GM04504 (cell line): ENCODE data around the gene WDHD1.
"Not testable (repeated sequence)": the region's sequence is repeated elsewhere in the genome, so short reads cannot be mapped to it uniquely, and the experiment has no call there.

ENCODE experiments used
- DNase-seq: peaks from one replicate; pipeline ENCODE4 v3.0.0-alpha.2; 2012; ENCODE audit warnings: low read depth

The WDHD1 gene

DNA sequence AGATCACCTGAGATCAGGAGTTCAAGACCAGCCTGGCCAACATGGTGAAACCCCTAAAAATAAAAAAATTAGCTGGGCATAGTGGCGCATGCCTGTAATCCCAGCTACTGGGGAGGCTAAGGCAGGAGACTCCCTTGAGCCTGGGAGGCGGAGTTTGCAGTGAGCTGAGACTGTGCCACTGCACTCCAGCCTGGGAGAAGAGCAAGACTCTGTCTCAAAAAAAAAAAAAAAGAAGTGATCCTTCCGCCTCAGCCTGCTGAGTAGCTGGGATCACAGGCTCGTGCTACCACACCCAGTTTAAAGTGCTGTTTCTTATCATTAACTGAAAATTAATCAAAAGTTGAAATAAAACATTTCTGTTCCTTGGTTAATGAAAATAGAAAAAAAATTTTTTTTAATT is 117.9 kb downstream of the WDHD1 start:
- DNase-seq: not testable (repeated sequence)

DNA sequence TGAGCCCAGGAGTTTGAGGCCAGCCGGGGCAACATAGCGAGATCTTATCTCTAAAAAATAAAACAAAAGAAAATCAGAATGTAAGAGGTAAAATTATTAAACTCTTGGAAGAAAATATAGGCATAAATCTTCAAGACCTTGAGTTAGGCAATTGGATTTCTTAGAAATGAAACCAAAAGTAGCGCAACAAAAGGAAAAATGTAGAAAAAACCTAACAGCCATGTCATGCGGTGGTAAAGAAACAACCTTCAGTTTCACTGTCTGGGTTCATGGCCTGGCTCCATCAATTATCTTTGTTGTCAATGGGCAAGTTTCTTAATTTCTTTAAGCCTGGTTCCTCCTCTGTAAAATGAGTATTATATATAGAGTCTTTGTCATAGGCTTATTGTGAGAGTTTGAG is 118.7 kb downstream of the WDHD1 start:
- no peak for DNase-seq

DNA sequence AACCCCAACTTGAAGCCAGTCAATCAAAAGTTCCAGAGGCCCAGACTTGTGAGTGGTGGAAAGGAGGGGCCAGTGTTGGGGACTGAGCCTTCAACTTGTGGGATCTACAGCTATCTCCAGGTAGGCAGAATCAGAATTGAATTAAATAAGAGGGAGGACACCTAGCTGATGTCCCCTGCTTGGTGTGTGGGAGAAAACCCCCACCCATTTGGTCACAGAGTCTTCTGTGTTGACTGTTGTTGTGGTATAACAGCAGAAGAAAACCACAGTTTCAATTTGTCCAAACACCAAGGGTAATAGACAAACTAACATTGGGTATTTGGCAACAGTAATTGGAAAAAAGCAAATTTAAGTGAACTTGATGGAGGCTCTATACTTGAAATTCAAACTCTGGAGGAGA is 120.8 kb downstream of the WDHD1 start:
- no peak for DNase-seq

DNA sequence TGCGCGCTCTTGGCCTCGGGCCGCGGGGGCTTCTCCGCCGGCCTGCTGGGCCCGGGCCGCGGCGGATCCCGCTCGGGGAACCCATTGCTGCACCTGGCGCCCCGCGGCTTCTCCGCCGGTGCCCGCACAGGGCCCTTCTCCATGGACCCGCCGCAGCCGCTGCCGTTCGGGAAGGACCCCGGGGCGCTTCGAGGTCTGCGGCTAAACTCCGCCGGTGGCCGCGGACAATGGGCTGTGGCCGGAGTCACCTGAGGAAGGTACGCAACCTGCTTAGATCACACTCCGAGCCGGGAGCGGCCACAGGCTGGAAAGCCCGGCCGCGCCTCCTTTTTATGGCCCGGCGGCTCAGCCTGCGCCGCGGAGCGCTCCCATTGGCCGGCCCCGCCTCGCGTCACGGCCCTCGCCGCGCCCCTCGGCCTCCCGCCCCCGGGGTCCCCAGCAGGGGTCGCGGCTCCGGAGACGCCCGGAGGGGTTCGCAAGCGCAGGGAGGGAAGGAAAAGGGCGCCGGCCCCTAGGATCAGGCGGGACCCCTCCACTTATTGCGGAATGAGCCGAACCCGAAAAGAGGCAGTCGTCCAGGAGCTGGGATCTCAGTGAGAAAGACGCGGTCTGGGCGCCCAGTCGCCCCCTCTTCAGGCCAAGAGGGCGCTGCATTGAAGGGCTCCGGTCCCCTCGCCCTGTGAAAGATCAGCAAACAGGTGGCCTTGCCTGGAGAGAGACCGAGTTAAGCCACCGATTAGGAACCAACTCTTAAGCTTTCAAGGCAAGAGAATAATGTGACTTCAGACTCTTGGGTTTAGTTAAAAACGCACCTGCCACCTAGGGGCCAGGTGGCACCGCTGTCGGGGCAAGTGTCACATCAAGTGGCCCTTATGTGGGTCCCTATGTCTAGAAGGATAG is 124.1 kb downstream of the WDHD1 start, which contains the start of gene GCH1:
GCH1 (minus strand) TSS at position 306 of the 900 bp plus-strand sequence; CDS start at position 143, 163 bp downstream.
- no peak for DNase-seq

DNA sequence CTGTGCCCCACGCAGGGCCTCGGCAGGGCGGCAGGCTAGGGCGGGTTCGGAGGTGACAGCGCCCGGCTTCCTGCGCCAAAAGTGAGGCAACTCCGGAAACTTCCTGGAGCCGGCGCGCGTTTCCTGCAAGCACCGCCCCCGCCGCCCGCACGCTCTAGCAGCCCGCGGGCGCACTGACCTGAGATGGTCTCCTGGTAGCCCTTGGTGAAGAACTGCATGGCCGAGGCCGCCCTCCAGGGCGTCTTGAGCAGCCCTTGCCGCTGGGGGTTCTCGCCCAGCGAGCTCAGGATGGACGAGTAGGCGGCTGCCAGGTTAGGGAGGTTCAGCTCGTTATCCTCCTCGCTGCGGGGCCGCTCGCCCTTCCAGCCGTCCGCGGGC is 124.8 kb downstream of the WDHD1 start:
- no peak for DNase-seq

DNA sequence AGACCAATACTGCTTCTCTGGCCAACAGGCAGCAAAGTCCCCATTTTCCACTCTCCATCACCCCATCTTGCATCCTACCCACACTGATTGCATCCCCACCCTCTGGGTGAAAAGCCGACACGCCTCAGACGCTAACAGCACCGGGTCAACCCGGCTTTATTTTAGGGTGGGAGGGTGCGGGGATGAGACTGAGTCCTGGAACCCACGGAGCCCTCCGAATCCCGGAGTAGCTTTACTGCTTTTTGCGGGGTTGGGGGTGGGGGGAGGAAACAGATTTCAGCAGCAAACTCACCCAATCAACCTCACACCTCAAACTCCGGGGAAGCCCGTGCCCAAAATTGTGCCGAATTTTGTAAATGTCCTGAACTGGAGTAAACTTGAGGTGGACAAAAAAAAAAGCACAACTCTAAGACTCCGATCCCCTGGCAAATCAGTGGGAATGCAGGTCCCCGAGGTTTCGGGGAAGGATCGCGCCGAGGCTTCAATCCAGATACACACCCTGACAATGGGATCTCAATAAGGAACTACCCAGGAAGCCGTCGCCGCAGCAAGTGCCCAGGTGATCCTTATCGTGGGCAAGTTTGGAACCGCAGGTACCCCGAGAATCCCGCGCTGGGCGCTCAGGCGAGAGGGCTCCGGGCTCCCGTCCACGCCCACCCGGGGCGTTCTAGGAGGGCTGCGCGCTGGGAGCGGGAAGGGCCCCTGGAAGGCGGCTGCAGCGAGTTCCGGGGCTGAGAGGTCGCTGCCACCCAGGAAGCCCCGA is 125.3 kb downstream of the WDHD1 start:
- no peak for DNase-seq

DNA sequence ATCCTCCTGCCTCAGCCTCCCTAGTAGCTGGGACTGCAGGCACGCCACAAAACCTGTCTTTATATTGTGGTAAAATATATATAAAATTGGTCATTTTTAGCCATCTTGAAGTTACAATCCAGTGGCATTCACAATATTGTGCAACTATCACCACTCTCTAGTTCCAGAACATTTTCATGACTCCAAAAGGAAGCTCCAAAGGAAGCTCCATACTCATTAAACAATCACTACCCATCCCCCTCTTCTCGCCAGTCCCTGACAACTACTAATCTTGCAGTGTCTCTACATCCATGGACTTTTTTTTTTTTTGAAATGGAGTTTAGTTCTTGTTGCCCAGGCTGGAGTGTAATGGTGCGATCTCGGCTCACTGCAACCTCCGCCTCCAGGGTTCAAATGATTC is 127.3 kb downstream of the WDHD1 start:
- DNase-seq: no peak

DNA sequence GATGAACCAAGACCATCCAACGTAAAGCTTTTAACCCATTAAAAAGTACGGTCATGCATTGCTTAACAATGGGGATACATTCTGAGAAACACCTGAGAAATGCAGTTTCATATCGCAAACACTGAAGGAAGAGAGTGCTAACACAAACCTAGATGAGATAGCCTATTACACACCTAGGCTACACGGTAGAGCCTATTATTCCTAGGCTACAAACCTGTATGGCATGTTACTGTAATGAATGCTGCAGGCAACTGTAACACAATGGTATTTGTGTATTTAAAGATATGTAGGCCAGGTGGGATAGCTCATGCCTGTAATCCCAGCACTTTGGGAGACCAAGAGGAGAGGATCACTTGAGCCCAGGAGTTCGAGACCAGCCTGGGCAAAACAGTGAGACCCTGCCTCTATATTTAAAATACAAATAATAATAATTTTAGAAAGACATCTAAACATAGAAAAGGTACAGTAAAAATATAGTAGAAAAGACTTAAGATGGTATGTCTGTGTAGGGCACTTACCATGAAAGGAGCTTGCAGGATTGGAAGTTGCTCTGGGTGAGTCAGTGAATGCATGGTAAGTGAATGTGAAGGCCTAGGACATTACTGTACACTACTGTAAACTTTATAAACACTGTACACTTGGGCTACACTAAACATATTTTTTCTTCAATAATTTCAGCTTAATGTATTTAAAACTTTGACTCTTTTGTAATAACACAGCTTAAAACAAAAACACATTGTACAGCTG is 128.9 kb downstream of the WDHD1 start:
- DNase-seq: not testable (repeated sequence)

DNA sequence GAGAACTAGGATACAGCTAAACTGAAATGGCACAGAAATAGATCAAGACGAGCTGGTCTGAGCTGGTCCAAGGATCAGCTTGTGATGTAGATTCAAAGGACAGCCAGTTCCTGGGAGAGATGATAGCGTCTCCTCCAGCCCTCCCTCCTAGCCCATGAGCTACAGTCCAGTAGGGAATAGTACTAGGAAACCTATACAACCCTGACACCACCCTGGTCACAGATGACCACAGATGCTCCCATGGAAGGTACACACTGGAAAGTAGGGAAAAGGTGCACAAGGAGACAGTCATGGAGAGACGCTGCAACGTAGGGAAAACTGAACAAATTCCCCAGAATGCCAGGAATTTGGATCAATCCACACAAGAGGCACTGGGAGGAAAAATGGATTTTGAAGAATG is 131.2 kb downstream of the WDHD1 start:
- no peak for DNase-seq

DNA sequence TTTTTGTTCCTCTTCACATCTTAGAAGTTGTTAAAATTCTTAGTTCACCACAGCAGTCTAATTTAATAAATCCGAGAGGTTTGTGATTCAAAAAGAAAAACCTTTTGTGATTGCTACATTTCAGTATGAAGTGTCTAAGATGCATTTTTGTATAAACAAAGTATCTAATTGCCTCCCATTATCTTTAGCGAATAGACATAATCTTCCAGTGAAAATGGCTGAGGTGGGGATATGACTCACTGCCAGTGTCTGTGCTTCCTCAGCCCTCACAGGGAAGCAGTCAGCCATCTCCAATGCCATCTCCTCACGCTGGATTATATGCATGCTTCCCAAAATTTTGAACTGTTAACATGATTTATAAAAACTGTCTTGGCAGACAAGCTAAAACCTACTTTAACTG is 131.9 kb downstream of the WDHD1 start:
- DNase-seq: no peak

DNA sequence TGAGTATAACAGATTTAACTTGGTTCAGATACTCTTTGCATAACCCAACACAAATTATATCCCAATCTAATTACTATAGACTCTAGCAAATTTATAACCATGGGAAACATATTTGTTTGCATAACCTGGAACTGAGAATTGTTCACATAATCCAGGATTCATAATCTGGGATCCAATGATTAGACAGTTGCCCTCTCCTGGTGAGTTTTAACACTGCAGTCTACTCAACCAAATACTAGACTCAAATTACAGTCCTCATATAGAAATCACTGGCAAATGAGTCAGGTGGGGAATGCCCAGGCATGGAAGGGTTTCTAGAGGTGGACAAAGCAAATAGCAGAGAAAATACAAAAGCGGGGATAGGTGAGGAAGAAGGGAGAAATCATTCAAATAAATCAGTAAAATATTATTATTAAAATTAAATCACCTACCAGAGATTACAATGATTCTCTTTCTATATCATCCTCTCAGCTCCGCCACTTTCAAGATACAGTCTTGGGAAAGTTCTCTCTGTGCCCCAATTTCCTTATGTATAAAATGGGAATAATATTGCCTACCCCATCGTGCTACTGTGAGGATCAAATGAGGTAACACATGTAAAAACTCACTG is 133.6 kb downstream of the WDHD1 start:
- DNase-seq: no peak

DNA sequence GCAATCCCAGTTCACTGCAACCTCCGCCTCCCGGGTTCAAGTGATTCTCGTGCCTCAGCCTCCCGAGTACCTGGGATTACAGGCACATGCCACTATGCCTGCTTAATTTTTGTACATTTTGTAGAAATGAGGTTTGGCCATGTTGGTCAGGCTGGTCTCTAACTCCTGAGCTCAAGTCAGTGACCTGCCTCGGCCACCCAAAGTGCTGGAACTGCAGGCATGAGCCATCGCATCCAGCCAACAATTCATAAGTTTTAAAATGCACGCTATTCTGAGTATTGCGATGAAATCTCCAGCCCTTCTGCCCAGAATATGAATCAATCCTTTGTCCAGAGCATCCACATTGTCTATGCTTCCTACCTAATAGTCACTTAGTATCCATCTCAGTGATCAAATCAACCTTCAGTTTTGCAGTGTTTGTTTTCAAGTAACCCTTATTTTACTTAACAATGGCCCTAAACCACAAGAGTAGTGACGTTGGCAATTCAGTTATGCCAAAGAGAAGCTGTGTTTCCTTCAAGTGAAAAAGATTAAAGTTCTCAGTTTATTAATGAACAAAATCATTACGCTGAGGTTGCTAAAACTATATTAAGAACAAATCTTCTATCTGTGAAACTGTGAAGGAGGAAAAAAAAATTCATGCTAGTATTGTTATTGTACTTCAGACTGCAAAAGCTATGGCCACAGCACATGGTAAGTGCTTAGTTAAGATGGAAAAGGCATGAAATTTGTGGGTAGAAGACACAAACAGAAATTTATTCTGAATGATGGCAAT is 135.2 kb downstream of the WDHD1 start:
- DNase-seq: no peak

DNA sequence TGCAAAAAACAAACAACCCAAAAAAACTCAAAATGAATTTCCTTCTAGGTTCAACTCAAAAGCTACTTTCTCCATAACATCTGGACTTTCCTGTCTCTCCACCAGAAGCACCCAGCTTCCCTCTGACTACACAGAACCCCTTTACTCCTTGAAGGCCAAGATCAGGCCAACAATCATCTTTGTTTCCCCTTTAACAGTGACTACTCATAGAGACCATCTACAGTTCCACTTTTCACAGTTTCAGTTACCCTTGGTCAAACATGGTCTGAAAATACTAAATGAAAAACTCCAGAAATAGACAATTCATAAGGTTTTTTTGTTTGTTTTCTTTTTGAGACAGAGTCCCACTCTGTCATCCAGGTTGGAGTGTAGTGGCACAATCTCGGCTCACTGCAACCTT is 136.1 kb downstream of the WDHD1 start:
- no peak for DNase-seq

DNA sequence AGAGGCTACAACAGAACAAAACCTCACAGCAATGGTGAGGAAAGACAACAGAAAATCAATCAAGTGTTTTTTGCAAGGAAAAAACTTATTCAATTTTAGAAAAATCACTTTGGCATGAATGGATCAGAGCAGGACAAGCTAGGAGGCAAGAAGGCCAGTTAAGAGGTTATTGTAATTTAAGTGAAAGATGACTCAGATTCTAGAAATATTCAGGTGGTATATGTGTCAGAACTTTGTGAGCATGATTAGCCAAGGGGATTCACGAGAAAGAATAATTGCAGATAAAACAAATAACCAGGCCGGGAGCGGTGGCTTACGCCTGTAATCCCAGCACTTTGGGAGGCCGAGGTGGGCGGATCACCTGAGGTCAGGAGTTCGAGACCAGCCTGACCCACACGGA is 137.0 kb downstream of the WDHD1 start:
- no peak for DNase-seq
